Measurements from ENCODE around the gene PPP3CA.
"Not testable (repeated sequence)": the region's sequence is repeated elsewhere in the genome, so short reads cannot be mapped to it uniquely, and the experiment has no call there.

The PPP3CA gene

GRCh38 chr4:101033986-101034385 lies 313.3 kb downstream of the PPP3CA start:
- no peak for DNase-seq

GRCh38 chr4:101032541-101032940 lies 314.8 kb downstream of the PPP3CA start:
- DNase-seq: no peak

GRCh38 chr4:101031971-101032370 lies 315.4 kb downstream of the PPP3CA start:
- DNase-seq: no peak

GRCh38 chr4:101028886-101029285 lies 318.4 kb downstream of the PPP3CA start:
- no peak for DNase-seq

- no peak for DNase-seq
Measured at GRCh38 chr4:101027721-101028120, 319.6 kb downstream of the PPP3CA start.

GRCh38 chr4:101025755-101026154 lies 321.6 kb downstream of the PPP3CA start:
- no peak for DNase-seq

- DNase-seq: no peak
Measured at GRCh38 chr4:101022151-101023024, 324.9 kb downstream of the PPP3CA start.

- no peak for DNase-seq
Measured at GRCh38 chr4:101020956-101021355, 326.4 kb downstream of the PPP3CA start.

- no peak for DNase-seq
Measured at GRCh38 chr4:101019941-101020401, 327.4 kb downstream of the PPP3CA start.

- no peak for DNase-seq
Measured at GRCh38 chr4:101019313-101019712, 328.0 kb downstream of the PPP3CA start.

GRCh38 chr4:101018836-101019235 lies 328.5 kb downstream of the PPP3CA start:
- no peak for DNase-seq

GRCh38 chr4:101014417-101014816 lies 332.9 kb downstream of the PPP3CA start:
- no peak for DNase-seq

GRCh38 chr4:101010987-101011386 lies 336.3 kb downstream of the PPP3CA start:
- DNase-seq: no peak

- no peak for DNase-seq
Measured at GRCh38 chr4:101009471-101009870, 337.9 kb downstream of the PPP3CA start.

- DNase-seq: no peak
Measured at GRCh38 chr4:101008503-101008902, 338.8 kb downstream of the PPP3CA start.

- DNase-seq: no peak
Measured at GRCh38 chr4:101005659-101006058, 341.7 kb downstream of the PPP3CA start.

GRCh38 chr4:101000496-101000895 lies 346.8 kb downstream of the PPP3CA start:
- DNase-seq: no peak

- DNase-seq: no peak
Measured at GRCh38 chr4:100995671-100996070, 351.7 kb downstream of the PPP3CA start.

- DNase-seq: not testable (repeated sequence)
Measured at GRCh38 chr4:100995002-100995401, 352.3 kb downstream of the PPP3CA start.

- not testable (repeated sequence) for DNase-seq
Measured at GRCh38 chr4:100991332-100992069, 355.8 kb downstream of the PPP3CA start.

GRCh38 chr4:100989401-100989800 lies 357.9 kb downstream of the PPP3CA start:
- DNase-seq: no peak

- no peak for DNase-seq
Measured at GRCh38 chr4:100988876-100989275, 358.4 kb downstream of the PPP3CA start.

GRCh38 chr4:100986360-100986868 lies 360.9 kb downstream of the PPP3CA start:
- no peak for DNase-seq

GRCh38 chr4:100985576-100985975 lies 361.8 kb downstream of the PPP3CA start:
- DNase-seq: no peak

Data from NCI-H1436 treated with DMSO at 0.1 percent for 48 hours (cell line).